ENCODE data around the gene NR2C2AP. TPM values are rescaled to one million over a fixed set of nuclear protein-coding genes. Genes with fewer than 3 reads are reported as not detected.

NR2C2AP gene
- total RNA-seq, 1 donor from 2014 or later: 20.0 TPM

GRCh38 chr19:19171821-19172532, 31.2 kb downstream of the NR2C2AP start:
- no peak overlapping the region for H3K4me3 ChIP-seq (ENCODE audit: low read depth, low read length)
- no peak for DNase-seq (ENCODE audit: low read depth)
- TF ChIP-seq, protein P1, sequence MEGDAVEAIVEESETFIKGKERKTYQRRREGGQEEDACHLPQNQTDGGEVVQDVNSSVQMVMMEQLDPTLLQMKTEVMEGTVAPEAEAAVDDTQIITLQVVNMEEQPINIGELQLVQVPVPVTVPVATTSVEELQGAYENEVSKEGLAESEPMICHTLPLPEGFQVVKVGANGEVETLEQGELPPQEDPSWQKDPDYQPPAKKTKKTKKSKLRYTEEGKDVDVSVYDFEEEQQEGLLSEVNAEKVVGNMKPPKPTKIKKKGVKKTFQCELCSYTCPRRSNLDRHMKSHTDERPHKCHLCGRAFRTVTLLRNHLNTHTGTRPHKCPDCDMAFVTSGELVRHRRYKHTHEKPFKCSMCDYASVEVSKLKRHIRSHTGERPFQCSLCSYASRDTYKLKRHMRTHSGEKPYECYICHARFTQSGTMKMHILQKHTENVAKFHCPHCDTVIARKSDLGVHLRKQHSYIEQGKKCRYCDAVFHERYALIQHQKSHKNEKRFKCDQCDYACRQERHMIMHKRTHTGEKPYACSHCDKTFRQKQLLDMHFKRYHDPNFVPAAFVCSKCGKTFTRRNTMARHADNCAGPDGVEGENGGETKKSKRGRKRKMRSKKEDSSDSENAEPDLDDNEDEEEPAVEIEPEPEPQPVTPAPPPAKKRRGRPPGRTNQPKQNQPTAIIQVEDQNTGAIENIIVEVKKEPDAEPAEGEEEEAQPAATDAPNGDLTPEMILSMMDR (IDR thresholded peaks at IDR 0.05; ENCODE audit: insufficient read depth, low read length, poor library complexity, severe bottlenecking): no peak
- no peaks in the 10 kb centered on the region for H3K36me3 ChIP-seq (ENCODE audit: control insufficient read depth, insufficient read depth, low read length)
- H3K27me3 ChIP-seq (ENCODE audit: control insufficient read depth, insufficient read depth, low read length): peaks cover 11% of the 10 kb centered on the region

- Histone ChIP-seq H3K4me3 (ENCODE audit: low read depth, low read length) (no peak overlapping the region), H3K27me3 (ENCODE audit: control insufficient read depth, insufficient read depth, low read length) (peaks cover 11% of the 10 kb centered on the region), H3K36me3 (ENCODE audit: control insufficient read depth, insufficient read depth, low read length) (no peaks in the 10 kb centered on the region)
- TF ChIP-seq, protein P1 (IDR thresholded peaks at IDR 0.05; ENCODE audit: insufficient read depth, low read length, poor library complexity, severe bottlenecking): no peak
- no peak for DNase-seq (ENCODE audit: low read depth)
Observed at GRCh38 chr19:19170873-19171672, 32.1 kb downstream of the NR2C2AP start.

DNA sequence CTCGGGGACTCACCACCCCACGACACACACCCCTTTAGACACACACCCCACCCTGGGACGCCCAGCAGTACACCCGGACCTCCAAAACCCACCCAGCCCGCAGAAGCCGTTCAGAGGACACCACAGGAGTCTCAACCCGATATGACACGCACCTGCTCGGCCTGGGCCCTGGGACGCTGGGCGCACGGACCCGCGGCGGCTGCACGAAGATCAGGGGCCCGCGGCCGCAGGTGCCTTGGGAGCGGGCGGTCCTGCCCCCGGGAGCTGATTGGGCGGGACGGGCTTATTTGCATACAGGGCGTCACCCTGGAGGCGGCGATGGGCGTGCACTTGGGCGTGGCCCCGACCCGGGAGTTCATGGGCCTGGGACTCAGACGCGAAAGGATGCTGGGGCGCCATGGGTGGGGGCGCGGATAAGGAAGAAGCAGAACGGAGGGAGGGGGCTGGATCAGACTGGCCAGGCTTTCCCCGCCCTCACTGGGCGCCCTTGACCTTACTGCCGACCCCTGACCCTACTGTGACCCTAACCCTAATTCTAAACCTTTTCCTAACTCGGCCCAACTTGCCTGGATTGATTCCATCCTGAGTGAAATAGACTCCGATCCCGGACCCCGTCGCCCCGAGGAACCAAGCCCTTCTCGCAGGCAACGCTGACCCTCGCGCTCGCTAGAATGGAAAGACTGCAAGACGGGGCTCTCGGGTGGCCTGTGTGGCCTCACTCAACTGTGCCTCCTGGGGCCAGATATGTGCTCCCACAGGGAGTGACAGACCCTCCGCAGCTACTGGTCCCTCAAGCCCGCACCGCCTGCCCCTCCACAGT, 33.0 kb downstream of the NR2C2AP start, which contains the start of gene MEF2B:
Gene MEF2B, minus strand, starts transcription at position 211 of the 820 bp plus-strand sequence. CDS start 19,528 bp downstream, outside the sequence.
- H3K27me3 ChIP-seq (ENCODE audit: control insufficient read depth, insufficient read depth, low read length): peaks cover 11% of the 10 kb centered on the region
- H3K4me3 ChIP-seq (ENCODE audit: low read depth, low read length): no peak within 1 kb of the TSS
- H3K36me3 ChIP-seq (ENCODE audit: control insufficient read depth, insufficient read depth, low read length): no peaks in the 10 kb centered on the region
- DNase-seq (ENCODE audit: low read depth): peak; percentile 37
- TF ChIP-seq, protein P1 (IDR thresholded peaks at IDR 0.05; ENCODE audit: insufficient read depth, low read length, poor library complexity, severe bottlenecking): no peak

DNA sequence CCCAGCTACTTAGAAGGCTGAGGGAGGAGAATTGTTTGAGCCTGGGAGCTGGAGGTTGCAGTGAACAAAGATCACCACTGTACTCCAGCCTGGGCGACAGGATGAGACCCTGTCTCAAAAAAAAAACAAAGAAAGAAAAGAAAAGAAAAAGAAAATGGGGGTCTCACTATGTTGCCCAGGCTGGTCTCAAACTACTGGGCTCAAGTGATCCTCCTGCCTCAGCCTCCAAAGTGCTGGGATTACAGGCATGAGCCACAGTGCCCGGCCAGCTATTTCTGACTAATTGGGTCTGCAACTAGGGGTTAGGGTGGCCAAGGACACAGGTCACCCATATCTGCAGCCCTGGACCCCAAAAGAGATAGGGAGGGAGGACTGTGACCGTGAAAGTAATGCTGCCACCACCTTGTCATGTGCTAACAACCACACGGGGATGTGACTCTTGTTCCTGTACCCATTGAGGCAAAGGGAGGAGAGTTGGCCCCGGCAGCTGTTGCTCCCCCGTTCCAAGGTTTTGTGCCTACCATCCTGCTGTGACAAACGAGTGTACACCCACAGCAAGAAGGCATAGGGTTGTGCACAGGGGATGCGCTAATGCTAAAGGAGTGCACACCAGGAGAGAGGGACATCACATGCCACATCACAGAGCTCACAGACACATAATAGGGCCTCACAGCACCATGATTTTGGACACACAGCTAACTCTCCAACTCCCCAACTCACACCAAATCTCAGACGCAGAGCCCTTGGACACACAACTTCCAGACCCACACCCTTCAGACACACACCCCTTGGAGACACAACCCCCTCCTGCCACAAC, 33.8 kb downstream of the NR2C2AP start:
- Histone ChIP-seq H3K4me3 (ENCODE audit: low read depth, low read length) (no peak overlapping the region), H3K27me3 (ENCODE audit: control insufficient read depth, insufficient read depth, low read length) (peaks cover 11% of the 10 kb centered on the region), H3K36me3 (ENCODE audit: control insufficient read depth, insufficient read depth, low read length) (no peaks in the 10 kb centered on the region)
- TF ChIP-seq, protein P1 (IDR thresholded peaks at IDR 0.05; ENCODE audit: insufficient read depth, low read length, poor library complexity, severe bottlenecking): no peak
- DNase-seq (ENCODE audit: low read depth): no peak

GRCh38 chr19:19167612-19168011, 35.6 kb downstream of the NR2C2AP start:
- H3K27me3 ChIP-seq (ENCODE audit: control insufficient read depth, insufficient read depth, low read length): peaks cover 11% of the 10 kb centered on the region
- H3K36me3 ChIP-seq (ENCODE audit: control insufficient read depth, insufficient read depth, low read length): no peaks in the 10 kb centered on the region
- DNase-seq (ENCODE audit: low read depth): no peak
- H3K4me3 ChIP-seq (ENCODE audit: low read depth, low read length): no peak overlapping the region
- TF ChIP-seq, protein P1 (IDR thresholded peaks at IDR 0.05; ENCODE audit: insufficient read depth, low read length, poor library complexity, severe bottlenecking): no peak

Measured in kidney epithelial cell (primary cell).